Esophagus mucosa (tissue), 1 donor: ENCODE measurements around the gene TANGO6. TPM values are rescaled to one million over a fixed set of nuclear protein-coding genes. Genes with fewer than 3 reads are reported as not detected.
"Not testable (repeated sequence)": the region's sequence is repeated elsewhere in the genome, so short reads cannot be mapped to it uniquely, and the experiment has no call there.

ENCODE experiments used
- ATAC-seq: fragments of 200-7000 bp; cut with Tn5 transposase; one replicate; pipeline ENCODE4 v1.9.1; 2020
- total RNA-seq: library from RNA; stranded (reverse); gene quantifications from one replicate; pipeline ENCODE4 v1.2.4, GENCODE V29; 2023
- donor health status: DM: yes; HTN: yes; CAD: no.

Gene TANGO6
- total RNA-seq, 1 donor from 2014 or later, result 12.8 TPM

DNA sequence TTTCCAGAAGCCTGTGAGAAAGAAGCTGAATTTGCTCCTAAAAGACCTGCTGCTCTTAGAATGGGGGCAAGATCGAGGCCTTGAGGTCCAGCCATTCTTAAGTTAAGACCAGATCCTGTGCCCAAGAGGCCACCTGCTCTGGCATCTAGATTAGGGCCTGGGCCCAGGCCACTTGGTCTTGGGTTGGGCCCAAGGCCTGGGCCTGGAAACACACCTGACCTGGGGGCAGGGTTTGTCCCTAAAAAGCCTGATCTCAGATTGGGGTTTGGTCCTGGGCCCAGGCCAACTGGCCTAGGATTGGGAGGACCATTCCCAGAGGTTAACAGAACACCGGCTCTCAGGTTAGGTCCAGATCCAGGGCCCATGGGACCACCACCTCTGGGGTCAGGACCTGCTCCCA lies 276.2 kb downstream of the TANGO6 start:
- peak; percentile 10 for ATAC-seq

GRCh38 chr16:69120096-69120664 lies 276.8 kb downstream of the TANGO6 start:
- ATAC-seq, result no peak

GRCh38 chr16:69123910-69124309 lies 280.6 kb downstream of the TANGO6 start:
- peak; percentile 62 for ATAC-seq

DNA sequence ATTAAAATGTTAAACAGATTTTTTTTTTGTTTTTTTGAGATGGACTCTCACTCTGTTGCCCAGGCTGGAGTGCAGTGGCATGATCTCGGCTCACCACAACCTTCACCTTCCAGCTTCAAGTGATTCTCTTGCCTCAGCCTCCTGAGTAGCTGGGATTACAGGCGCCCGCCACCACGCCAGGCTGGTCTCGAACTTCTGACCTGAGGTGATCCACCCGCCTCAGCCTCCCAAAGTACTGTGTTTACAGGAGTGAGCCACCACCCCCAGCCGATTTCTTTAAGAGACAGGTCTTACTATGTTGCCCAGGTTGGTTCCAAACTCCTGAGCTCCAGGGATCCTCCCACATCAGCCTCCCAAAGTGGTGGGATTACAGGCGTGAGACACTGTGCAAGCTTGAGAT lies 281.1 kb downstream of the TANGO6 start:
- ATAC-seq, result not testable (repeated sequence)

GRCh38 chr16:69124961-69125360 lies 281.6 kb downstream of the TANGO6 start:
- ATAC-seq, result not testable (repeated sequence)

GRCh38 chr16:69126221-69126620 lies 282.9 kb downstream of the TANGO6 start:
- ATAC-seq, result no peak

GRCh38 chr16:69126801-69127200 lies 283.5 kb downstream of the TANGO6 start:
- ATAC-seq, result not testable (repeated sequence)

DNA sequence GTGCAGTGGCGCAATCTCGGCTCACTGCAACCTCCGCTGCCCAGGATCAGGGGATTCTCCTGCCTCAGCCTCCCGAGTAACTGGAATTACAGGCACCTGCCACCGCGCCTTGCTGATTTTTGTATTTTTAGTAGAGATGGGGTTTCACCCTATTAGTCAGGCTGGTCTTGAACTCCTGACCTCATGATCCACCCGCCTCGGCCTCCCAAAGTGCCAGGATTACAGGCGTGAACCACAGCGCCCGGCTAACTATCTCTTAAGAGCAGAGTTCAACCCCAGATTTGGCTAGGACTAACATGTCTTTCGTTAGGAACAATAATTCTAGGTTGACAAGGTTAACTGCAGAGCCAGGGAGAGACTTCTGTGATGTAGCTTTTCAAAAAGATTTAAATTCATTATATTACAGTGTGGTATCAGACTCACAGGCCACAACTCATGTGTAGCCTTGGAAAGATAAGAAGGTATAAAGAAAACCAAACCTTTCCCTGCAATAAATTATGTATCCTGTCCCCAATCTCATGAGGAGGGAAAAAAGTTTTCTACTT lies 284.7 kb downstream of the TANGO6 start:
- ATAC-seq, result no peak

DNA sequence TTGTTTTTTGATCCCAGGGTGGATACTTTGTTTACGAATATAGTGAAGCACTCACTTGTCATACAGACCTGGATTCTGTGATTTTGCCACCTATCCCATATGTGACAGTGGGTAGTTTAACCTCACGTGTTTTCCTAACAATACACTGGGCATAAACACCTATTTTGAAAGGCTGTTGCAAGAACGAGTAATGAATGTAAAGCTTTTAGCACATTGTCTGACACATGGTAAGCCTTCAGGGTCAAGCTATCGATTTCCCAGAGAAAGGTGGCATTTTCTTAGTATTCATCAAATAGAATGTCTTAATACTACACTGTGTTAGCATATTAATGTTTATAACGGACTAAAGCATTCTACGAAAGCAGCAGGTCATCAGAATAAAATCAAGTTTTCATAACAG lies 287.1 kb downstream of the TANGO6 start:
- no peak for ATAC-seq

DNA sequence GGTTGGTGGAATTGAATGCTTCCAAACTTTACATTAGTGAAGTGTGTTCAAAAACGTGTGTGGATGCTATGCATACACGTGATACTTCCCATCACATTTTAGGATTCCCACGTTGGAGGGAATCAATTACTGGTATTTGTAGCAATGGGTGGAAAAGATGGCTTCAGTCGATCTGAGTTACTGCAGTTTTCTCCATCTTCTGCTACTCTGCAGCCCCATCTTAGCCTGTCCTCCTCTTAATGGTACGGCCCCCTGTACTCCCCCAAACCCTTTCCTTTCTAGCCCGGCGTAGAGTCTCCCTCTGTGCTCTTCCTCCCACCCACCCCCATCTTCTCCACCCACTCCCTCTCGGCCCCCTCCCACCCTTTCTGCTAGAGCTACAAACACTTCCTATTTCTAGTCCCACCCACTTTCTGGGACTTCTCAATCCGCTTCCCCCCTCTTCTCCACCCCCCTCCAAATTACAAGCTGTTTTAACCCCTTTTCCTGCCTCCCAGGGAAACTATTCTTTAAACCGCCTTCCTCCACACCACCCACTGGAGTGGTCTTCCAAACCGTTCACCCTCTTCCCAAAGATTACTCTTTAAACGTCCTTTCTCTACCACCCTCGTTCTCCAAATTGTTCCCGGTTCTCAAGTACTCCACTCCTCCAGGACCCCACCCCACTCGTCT lies 288.0 kb downstream of the TANGO6 start:
- no peak for ATAC-seq

GRCh38 chr16:69131839-69132423 lies 288.6 kb downstream of the TANGO6 start:
- ATAC-seq, result peak; percentile 81

DNA sequence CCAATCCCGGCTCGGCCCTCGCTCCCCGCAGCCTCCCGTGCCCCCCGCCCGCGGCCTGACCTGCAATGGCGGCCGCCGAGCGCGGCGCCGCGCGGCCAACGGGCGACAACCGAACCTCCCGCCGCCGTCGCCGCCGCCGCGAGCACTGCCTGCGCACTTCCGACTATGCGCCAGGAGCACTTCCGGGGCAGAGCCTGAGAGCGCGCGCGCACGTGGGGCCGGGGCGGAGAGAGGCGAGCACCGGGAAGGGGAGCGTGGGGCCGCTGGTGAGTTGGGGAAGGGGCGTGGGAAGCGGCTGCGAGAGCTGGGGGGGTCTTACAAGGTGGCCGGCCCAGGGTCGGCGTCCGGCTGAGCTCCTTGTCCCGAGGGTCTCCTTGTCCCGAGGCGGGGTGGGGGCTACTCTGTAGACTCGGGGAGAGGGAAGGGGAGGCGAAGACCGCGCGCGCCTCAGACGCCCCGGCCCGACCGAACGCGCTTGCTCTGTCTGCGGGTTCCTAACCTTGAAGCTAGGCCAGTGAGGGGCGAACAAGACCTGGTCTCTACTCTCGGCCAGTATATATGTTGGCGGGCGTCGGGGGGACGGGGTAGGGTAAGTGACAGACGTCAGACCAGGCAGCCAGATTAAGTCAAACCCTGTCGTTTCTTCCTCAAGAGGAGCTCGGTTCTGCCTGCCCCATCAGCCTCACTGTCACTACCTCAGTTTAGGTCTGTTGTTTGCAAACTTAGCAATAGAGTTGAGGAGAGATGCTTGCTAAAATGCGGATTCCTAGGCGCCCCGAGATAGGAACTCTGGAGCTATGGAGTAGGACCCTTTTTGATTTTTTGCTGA lies 289.3 kb downstream of the TANGO6 start, which contains the start of the genes CHTF8 and UTP4:
Gene CHTF8 (minus strand): TSS at position 165 of the 829 bp plus-strand sequence. CDS start 11,130 bp downstream, outside the sequence.
Gene UTP4 (plus strand): TSS at position 226 of the 829 bp plus-strand sequence. CDS start 811 bp downstream, outside the sequence.
- peak; percentile 93 for ATAC-seq

DNA sequence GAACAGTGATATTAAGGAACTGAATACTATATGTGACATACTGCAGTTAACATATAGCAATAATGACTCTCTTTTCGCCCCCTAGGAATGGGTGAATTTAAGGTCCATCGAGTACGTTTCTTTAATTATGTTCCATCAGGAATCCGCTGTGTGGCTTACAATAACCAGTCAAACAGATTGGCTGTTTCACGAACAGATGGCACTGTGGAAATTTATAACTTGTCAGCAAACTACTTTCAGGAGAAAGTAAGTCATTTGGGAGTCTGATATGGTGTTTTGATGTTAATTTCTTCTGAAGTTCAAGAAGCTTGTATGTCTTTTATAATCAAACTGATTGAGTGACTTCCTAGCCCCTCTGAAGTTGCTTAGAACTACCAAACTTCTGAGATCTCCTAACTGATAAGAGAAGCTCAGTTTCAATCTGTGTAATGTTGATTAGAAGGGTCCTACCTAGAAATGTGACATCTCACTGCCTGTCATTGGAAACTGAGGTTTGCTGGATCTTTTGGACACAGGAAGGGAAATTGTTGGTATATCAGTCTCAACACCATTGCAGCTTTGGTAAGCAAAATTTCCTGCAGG lies 290.1 kb downstream of the TANGO6 start:
- no peak for ATAC-seq

Other genes starting within 250 kb of the TANGO6 start
- 94.1 TPM for gene CDH3, start 198.2 kb upstream of the TANGO6 start, total RNA-seq
- 334 TPM for gene CDH1, start 106.2 kb upstream of the TANGO6 start, total RNA-seq